ENCODE data around the gene DSCAM.
"Not testable (repeated sequence)": the region's sequence is repeated elsewhere in the genome, so short reads cannot be mapped to it uniquely, and the experiment has no call there.

DSCAM gene, protein sequence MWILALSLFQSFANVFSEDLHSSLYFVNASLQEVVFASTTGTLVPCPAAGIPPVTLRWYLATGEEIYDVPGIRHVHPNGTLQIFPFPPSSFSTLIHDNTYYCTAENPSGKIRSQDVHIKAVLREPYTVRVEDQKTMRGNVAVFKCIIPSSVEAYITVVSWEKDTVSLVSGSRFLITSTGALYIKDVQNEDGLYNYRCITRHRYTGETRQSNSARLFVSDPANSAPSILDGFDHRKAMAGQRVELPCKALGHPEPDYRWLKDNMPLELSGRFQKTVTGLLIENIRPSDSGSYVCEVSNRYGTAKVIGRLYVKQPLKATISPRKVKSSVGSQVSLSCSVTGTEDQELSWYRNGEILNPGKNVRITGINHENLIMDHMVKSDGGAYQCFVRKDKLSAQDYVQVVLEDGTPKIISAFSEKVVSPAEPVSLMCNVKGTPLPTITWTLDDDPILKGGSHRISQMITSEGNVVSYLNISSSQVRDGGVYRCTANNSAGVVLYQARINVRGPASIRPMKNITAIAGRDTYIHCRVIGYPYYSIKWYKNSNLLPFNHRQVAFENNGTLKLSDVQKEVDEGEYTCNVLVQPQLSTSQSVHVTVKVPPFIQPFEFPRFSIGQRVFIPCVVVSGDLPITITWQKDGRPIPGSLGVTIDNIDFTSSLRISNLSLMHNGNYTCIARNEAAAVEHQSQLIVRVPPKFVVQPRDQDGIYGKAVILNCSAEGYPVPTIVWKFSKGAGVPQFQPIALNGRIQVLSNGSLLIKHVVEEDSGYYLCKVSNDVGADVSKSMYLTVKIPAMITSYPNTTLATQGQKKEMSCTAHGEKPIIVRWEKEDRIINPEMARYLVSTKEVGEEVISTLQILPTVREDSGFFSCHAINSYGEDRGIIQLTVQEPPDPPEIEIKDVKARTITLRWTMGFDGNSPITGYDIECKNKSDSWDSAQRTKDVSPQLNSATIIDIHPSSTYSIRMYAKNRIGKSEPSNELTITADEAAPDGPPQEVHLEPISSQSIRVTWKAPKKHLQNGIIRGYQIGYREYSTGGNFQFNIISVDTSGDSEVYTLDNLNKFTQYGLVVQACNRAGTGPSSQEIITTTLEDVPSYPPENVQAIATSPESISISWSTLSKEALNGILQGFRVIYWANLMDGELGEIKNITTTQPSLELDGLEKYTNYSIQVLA (N-terminal part only)

DNA sequence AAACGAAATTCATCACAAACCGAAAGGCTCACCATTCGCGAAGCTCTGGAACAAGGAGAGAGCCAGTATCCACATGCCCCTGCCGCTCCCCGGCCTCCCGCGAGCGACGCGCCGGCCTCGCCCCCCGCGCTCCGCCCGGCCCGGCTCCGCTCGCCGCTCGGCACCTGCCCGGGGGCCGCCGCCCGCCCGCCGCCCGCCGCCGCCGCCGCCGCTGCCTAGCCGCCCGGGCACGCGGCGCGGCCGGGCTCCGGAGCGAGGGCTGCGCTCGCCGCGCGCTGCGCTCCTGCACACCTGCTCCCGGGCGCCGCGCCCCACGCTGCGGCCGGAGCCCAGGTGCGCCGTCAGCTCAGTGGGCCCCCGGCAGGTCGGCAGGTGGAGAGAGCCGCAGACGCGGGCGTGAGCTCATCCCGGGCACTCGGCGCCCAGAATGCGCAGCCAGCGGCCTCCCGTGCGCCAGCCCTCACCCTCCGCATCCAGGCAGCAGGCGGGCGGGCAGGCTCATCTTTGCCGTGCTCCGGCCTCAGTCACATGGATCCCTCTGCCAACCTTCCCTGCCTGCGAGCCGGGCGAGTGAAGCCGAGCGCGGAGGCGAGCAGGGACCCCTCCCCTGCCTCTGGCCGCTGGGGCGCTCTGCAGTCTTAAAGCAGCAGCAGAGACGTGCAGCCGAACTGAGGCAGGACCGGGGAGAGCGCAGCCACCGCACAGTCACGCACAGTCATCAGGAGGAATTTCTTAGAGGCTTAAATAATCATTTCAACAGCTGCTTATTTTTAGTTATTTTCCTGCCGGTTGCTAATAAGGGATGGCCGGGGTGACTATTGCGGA is at the start of gene DSCAM:
DSCAM (minus strand) TSS at position 572 of the 825 bp plus-strand sequence; CDS start at position 75, 497 bp downstream.
- peak; percentile 75 for DNase-seq (ENCODE audit: low read depth, low spot score)

DNA sequence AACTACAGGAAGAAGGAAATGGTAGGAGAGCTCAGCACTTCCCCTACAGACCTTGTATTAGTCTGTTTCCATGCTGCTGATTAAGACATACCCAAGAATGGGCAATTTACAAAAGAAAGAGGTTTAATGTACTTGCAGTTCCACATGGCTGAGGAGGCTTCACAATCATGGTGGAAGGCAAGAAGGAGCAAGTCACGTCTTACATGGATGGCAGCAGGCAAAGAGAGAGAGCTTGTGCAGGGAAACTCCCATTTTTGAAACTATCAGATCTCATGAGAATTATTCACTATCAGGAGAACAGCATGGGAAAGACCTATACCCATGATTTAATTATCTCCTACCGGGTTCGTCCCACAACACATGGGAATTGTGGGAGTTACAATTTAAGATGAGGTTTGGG is 48.7 kb upstream of the DSCAM start:
- DNase-seq (ENCODE audit: low read depth, low spot score) = not testable (repeated sequence)

DNA sequence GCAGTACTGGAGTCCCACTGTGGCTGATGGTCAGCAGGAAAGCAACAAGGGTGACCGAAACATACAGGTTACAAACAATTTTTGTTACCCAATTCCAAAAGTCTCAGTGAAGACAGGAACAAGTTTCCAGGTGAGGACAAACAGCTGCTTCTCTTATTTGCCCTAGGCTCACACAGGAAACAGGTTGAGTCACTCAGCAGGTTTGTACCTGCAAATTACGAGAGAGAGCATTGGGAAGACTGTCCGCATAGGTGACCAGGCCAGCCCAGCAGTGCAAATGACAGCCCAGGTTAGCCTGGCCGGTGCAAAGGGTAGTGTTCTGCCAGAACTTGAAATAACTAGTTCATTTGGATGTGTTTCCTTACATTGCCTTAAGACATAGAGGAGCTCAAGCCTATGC is 40.0 kb upstream of the DSCAM start:
- DNase-seq (ENCODE audit: low read depth, low spot score) = peak; percentile 68

- no peak for DNase-seq (ENCODE audit: low read depth, low spot score)
These were observed 39.0 kb upstream of the DSCAM start for GRCh38 chr21:40886006-40886405.

- no peak for DNase-seq (ENCODE audit: low read depth, low spot score)
These were observed 35.4 kb upstream of the DSCAM start for GRCh38 chr21:40882192-40882915.

GRCh38 chr21:40881767-40882166 is 34.8 kb upstream of the DSCAM start:
- no peak for DNase-seq (ENCODE audit: low read depth, low spot score)

GRCh38 chr21:40871099-40871498 is 24.1 kb upstream of the DSCAM start:
- DNase-seq (ENCODE audit: low read depth, low spot score) = no peak

DNA sequence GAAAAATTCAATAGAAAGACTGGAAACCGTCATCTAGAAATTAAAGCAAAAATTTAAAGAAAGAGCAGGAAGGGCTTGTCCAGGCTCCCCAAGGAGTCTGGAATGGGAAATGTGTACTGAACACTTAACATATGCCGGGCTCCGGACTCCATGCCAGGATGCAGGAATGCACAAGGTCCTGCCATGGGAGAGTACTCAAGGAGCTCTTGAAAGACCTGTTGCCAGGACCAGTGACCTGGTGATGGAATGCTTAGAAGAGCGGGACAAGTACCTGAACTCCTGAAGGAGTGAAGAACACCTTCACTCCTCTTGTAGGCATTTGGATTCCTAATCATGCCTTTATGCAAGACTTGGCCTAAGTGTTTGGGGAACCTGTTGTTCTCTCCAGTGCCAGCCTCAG is 16.9 kb upstream of the DSCAM start:
- DNase-seq (ENCODE audit: low read depth, low spot score) = no peak

GRCh38 chr21:40858517-40858916 is 11.6 kb upstream of the DSCAM start:
- no peak for DNase-seq (ENCODE audit: low read depth, low spot score)

DNA sequence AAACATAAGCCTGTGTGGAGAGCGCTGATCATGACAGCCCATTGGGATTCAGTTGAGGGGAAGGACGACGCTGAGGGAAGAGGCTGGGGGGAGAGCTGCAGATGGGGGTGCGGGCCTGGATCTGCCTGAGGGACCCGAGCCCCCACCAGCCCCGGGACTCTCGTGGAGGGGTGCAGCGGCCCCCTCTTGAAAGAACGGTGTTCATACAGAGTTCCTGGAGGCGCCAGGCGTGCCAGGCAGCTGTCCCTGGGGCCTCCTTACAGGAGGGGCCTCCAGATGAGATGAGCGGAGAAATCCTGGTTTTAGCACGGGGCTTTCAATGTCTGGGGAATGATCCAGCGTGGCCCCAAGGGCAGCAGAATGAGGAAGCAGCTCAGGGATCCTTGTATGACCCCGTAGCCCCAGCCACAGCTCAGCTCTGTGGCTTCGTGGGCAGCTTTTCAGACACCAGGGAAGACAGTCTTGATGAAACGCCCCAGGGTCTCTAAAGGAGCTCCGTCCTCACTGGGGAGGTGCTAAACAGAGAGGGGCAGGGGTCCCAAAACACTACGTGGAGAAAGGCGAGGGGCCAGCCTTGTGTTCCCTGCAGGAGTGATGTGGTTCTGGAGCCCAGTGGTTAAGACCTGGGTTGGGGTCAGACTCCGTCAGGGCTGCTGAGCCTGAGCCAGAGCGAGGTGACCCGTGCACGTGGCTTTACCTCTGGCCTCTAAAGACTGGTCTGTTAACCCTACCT is 7.2 kb upstream of the DSCAM start:
- DNase-seq (ENCODE audit: low read depth, low spot score) = no peak

- DNase-seq (ENCODE audit: low read depth, low spot score) = no peak
These were observed 5.6 kb upstream of the DSCAM start for GRCh38 chr21:40852563-40852962.

DNA sequence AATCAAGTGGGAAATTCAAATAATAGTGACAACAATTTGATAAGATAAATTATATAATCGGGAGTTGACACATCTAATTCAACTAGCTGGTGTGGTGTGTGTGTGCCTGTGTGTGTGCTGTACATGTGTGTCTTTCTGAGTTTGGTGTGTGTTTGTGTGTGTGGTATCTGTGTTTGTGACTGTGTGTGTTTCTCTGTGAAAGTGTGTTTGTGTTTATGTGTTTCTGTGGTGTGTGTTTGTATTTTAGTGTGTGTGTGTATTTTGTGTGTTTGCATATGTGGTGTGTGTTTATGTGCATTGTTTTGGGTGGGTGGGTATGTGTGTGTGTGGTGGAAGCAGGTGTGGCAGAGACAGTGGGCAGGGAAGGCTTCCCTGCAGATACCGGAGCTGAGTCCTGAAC is 4.8 kb upstream of the DSCAM start:
- no peak for DNase-seq (ENCODE audit: low read depth, low spot score)

- DNase-seq (ENCODE audit: low read depth, low spot score) = no peak
These were observed 3.1 kb upstream of the DSCAM start for GRCh38 chr21:40850071-40850470.

- no peak for DNase-seq (ENCODE audit: low read depth, low spot score)
These were observed 993 bp upstream of the DSCAM start for GRCh38 chr21:40847951-40848350.

DNA sequence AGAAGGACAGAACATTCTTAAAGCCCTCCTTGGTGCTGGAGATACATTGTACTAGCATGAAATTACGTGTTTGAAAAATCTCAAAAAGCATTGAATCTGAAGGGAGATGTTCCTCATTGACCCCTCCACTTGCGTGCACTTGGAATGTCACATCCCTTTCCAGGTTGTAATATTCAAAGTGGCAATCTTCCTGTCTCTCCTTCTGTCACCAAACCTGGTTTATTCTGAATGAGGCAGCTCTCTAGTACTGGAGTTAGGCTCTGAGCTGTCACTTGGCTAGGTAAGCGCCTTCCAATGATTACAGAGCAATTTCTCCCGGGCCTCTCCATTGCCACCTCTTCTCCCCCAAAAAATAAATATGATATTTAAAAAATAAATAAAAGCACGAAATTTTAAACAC is 855 bp downstream of the DSCAM start:
- DNase-seq (ENCODE audit: low read depth, low spot score) = no peak

- no peak for DNase-seq (ENCODE audit: low read depth, low spot score)
These were observed 1.4 kb downstream of the DSCAM start for GRCh38 chr21:40845441-40845995.

GRCh38 chr21:40844935-40845334 is 2.0 kb downstream of the DSCAM start:
- DNase-seq (ENCODE audit: low read depth, low spot score) = no peak

GRCh38 chr21:40842197-40842552 is 4.8 kb downstream of the DSCAM start:
- DNase-seq (ENCODE audit: low read depth, low spot score) = no peak

DNA sequence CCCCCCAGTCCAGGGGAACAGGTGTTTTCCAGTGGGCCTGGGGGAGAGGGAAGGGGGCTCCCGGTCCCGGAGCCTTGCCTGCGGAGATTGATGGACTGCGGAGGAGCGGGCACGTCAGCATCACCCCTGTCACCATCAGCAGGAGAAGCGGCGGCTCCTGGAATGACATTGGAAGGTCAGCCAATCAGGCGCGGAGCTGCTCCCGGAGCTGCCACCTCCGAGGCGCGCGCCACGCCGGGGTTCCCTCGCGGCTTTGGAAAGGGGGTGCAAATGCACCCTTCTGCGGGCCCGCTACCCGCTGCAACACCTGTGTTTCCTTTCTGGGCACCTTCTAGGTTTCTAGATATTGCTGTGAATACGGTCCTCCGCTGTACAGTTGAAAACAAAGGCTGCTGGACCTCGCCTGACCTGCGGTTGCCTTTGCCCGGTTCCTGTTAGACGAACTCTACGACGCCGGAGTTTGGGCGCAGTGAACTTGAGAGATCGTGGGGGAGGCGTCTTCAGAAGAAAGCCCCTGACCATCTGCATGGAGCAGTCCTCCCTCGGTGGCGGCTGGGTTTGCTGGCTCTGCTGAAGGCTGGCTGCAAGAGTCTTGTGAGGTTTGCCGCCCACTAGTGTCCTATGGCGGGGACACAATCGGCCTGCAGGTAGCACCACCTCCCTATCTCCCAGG is 5.3 kb downstream of the DSCAM start:
- peak; percentile 74 for DNase-seq (ENCODE audit: low read depth, low spot score)

All from ELF-1 (cell line).